KMS-11 (cell line): ENCODE measurements around the gene DTNBP1.

Experiments
- H2AFZ ChIP-seq: fragments of 200-600 bp; sonication (generic); 2 replicates; pipeline ENCODE4 v1.6.1; 2016; ENCODE audit warnings: antibody characterized with exemption, mixed run types, low read depth
- H3K27ac ChIP-seq: fragments of 200-600 bp; sonication (generic); 2 replicates; pipeline ENCODE4 v1.6.1; 2016; ENCODE audit warnings: mild to moderate bottlenecking, mixed run types
- H3K27me3 ChIP-seq: fragments of 200-600 bp; sonication (generic); 2 replicates; pipeline ENCODE4 v1.6.1; 2017; ENCODE audit warnings: mild to moderate bottlenecking, low read depth, mixed run types, moderate library complexity; ENCODE audit not compliant: insufficient read depth
- H3K36me3 ChIP-seq: fragments of 200-600 bp; sonication (generic); 2 replicates; pipeline ENCODE4 v1.6.1; 2017; ENCODE audit warnings: mild to moderate bottlenecking, mixed run types; ENCODE audit not compliant: insufficient read depth
- H3K4me1 ChIP-seq: fragments of 200-600 bp; sonication (generic); 2 replicates; pipeline ENCODE4 v1.6.1; 2016; ENCODE audit warnings: mild to moderate bottlenecking, low read depth, mixed run types; ENCODE audit not compliant: poor library complexity, severe bottlenecking
- H3K4me2 ChIP-seq: fragments of 200-600 bp; sonication (generic); 2 replicates; pipeline ENCODE4 v1.7.0; 2016; ENCODE audit warnings: mild to moderate bottlenecking, mixed run types
- H3K4me3 ChIP-seq: fragments of 200-600 bp; sonication (generic); IDR thresholded peaks from 2 replicates; pipeline ENCODE4 v1.6.1; 2017; ENCODE audit warnings: low read depth, low read length, mixed read lengths; ENCODE audit not compliant: insufficient read depth
- H3K79me2 ChIP-seq: fragments of 200-600 bp; sonication (generic); 2 replicates; pipeline ENCODE4 v1.6.1; 2016; ENCODE audit warnings: low read depth, mixed run types; ENCODE audit not compliant: insufficient read depth
- H3K9ac ChIP-seq: fragments of 200-600 bp; sonication (generic); 2 replicates; pipeline ENCODE4 v1.6.1; 2016; ENCODE audit warnings: mild to moderate bottlenecking, mixed run types
- H4K20me1 ChIP-seq: fragments of 200-600 bp; sonication (generic); 2 replicates; pipeline ENCODE4 v1.6.1; 2016; ENCODE audit warnings: mild to moderate bottlenecking, mixed run types; ENCODE audit not compliant: insufficient read depth
- TF ChIP-seq, protein P1 (sequence below): fragments of 200-600 bp; sonication (generic); conservative IDR thresholded peaks from 2 replicates; pipeline ENCODE4 v1.6.1; 2017; ENCODE audit warnings: low read depth, mild to moderate bottlenecking, antibody characterized with exemption, low read length, moderate library complexity, mixed read lengths

The DTNBP1 gene

DNA sequence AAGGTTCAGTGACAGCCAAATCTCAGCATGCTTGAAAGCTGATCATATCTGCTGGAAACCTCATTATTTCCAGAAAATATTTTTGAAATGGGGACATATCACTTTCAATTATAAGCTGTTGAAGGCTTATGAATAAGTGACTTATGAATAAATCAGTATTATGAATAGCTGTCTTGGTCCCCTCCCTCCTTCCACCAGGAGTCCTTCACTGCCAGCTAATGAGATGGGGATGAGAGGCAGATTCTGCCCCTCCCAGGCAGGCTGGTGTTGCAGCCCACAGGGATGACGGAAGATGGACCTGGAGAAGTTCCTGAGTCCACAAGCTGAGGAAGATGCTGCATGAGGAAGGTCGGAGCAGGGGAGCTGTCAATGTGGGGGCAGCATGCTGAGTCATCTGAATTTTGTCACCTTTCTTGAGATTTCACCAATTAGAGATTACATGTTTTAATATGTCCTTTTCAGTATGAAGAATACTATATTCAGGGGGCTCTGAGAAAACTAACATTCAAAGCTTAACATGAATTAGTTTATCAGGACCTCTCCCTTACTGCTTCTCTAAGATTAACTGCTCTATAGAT lies 112.2 kb downstream of the DTNBP1 start:
- no peak overlapping the region for H3K27ac ChIP-seq
- H3K79me2 ChIP-seq, result no peaks in the 10 kb centered on the region
- no peaks in the 10 kb centered on the region for H3K4me1 ChIP-seq
- H3K36me3 ChIP-seq, result no peaks in the 10 kb centered on the region
- no peaks in the 10 kb centered on the region for H3K27me3 ChIP-seq
- TF ChIP-seq, protein P1, sequence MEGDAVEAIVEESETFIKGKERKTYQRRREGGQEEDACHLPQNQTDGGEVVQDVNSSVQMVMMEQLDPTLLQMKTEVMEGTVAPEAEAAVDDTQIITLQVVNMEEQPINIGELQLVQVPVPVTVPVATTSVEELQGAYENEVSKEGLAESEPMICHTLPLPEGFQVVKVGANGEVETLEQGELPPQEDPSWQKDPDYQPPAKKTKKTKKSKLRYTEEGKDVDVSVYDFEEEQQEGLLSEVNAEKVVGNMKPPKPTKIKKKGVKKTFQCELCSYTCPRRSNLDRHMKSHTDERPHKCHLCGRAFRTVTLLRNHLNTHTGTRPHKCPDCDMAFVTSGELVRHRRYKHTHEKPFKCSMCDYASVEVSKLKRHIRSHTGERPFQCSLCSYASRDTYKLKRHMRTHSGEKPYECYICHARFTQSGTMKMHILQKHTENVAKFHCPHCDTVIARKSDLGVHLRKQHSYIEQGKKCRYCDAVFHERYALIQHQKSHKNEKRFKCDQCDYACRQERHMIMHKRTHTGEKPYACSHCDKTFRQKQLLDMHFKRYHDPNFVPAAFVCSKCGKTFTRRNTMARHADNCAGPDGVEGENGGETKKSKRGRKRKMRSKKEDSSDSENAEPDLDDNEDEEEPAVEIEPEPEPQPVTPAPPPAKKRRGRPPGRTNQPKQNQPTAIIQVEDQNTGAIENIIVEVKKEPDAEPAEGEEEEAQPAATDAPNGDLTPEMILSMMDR, result no peak
- no peak overlapping the region for H3K4me3 ChIP-seq
- no peaks in the 10 kb centered on the region for H4K20me1 ChIP-seq
- H3K9ac ChIP-seq, result no peak overlapping the region
- H3K4me2 ChIP-seq, result no peak overlapping the region
- no peak overlapping the region for H2AFZ ChIP-seq

GRCh38 chr6:15549371-15549770 lies 113.5 kb downstream of the DTNBP1 start:
- no peak overlapping the region for H3K4me2 ChIP-seq
- no peak overlapping the region for H3K4me3 ChIP-seq
- H3K27me3 ChIP-seq, result no peaks in the 10 kb centered on the region
- H3K27ac ChIP-seq, result no peak overlapping the region
- no peak overlapping the region for H2AFZ ChIP-seq
- no peak overlapping the region for H3K9ac ChIP-seq
- no peaks in the 10 kb centered on the region for H3K79me2 ChIP-seq
- H4K20me1 ChIP-seq, result no peaks in the 10 kb centered on the region
- no peaks in the 10 kb centered on the region for H3K36me3 ChIP-seq
- H3K4me1 ChIP-seq, result no peaks in the 10 kb centered on the region
- TF ChIP-seq, protein P1, result no peak

DNA sequence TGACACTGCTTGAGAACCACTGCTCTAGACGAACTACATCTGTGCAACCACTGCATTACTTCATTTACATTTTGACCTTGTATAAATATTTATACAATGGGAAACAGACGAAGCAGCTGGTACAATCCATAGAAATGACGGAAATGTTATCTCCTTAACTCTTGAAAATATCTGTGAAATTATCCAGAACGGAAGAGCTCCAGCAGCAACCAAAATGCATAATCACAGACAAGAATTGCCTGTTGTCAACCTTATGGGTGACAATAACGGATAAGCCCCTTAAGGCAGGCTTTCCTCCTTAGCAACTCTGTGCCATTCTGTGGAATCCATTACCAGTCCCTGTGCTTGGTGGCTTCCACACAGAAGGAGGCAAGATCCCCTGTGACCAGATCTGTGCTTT lies 115.4 kb downstream of the DTNBP1 start:
- H3K9ac ChIP-seq, result no peak overlapping the region
- no peak overlapping the region for H3K4me3 ChIP-seq
- TF ChIP-seq, protein P1, result no peak
- no peak overlapping the region for H2AFZ ChIP-seq
- H3K79me2 ChIP-seq, result no peaks in the 10 kb centered on the region
- H3K4me1 ChIP-seq, result no peaks in the 10 kb centered on the region
- no peak overlapping the region for H3K27ac ChIP-seq
- H3K36me3 ChIP-seq, result no peaks in the 10 kb centered on the region
- no peaks in the 10 kb centered on the region for H4K20me1 ChIP-seq
- H3K27me3 ChIP-seq, result no peaks in the 10 kb centered on the region
- no peak overlapping the region for H3K4me2 ChIP-seq

DNA sequence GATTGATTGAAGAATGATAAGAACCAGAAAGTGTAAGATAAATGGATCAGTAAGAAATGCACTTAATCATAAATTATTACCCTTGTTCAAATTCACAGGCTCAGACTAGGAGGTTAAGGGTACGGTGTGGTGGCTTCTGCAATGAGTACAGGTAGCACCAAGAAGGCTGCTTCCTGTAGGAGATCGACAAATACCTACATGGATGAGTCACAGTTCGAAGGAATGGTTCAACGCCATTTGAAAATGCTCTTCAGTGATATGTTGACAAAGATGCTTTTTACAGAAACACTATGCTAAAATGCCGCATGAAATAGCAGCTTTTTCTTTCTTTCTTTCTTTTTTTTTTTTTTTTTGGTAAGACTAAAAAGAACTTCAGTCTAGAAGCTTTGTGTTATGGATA lies 116.2 kb downstream of the DTNBP1 start:
- Histone ChIP-seq H3K4me3 (no peak overlapping the region), H3K27ac (no peak overlapping the region), H3K79me2 (no peaks in the 10 kb centered on the region), H3K36me3 (no peaks in the 10 kb centered on the region), H2AFZ (no peak overlapping the region), H4K20me1 (no peaks in the 10 kb centered on the region), H3K9ac (no peak overlapping the region), H3K4me1 (no peaks in the 10 kb centered on the region), H3K4me2 (no peak overlapping the region), H3K27me3 (no peaks in the 10 kb centered on the region)
- TF ChIP-seq, protein P1, result no peak
